NCI-H69 (cell line): ENCODE data around the gene CACNA1A.

Experiments
- DNase-seq: peaks from one replicate; lab custom pipeline; 2025; lab: John Stamatoyannopoulos, UW

The CACNA1A gene

DNA sequence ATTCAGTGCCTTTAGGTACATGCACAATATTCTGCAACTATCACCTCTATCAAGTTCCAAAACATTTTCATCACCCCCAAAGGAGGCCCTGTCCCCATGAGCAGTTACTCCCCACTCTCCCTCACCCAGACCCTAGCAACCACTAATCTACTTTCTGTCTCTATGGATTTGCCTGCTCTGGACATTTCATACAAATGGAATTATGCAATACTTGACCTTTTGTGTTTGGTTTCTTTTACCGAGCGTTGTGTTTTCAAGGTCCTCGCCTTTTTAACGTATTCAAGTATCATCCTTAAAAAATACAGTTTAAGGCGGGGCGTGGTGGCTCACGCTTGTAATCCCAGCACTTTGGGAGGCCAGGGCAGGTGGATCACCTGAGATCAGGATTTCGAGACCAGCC, 196.4 kb downstream of the CACNA1A start:
- DNase-seq: no peak

DNA sequence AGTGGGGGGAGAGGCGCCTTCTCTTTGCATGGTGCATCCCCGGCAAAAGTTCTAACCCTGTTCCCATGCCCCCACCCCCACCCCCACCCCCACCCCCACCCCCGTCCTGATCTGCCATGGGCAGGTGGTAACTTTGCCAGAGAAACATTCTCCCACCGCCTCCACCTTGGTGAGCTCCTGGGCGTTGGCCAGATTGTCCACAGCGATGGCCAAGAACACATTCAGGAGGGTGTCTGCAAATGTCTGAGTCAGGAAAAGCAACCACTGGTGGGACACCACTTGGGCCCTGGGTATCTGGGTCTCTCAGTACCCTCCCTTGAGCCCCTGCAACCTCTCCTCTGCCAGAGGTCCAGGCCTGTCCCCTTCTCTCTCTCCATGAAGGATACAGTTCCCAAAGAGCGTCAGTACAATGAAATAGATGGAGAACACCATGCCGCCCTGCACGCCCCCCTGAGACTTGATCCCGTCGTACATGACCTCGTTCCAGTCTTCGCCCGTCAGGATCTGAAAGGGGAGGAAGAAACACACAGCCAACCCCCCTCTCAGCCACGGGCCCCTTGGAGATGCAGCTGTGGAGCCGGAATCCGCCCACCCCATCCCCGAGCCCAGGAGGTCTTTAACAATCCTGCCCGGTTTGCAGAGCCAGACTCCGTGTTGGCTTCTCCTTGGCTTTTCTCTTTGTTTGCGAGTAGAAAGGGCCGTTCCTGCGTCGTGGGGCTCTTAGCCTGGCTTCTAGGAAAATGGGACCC, 202.7 kb downstream of the CACNA1A start:
- no peak for DNase-seq

DNA sequence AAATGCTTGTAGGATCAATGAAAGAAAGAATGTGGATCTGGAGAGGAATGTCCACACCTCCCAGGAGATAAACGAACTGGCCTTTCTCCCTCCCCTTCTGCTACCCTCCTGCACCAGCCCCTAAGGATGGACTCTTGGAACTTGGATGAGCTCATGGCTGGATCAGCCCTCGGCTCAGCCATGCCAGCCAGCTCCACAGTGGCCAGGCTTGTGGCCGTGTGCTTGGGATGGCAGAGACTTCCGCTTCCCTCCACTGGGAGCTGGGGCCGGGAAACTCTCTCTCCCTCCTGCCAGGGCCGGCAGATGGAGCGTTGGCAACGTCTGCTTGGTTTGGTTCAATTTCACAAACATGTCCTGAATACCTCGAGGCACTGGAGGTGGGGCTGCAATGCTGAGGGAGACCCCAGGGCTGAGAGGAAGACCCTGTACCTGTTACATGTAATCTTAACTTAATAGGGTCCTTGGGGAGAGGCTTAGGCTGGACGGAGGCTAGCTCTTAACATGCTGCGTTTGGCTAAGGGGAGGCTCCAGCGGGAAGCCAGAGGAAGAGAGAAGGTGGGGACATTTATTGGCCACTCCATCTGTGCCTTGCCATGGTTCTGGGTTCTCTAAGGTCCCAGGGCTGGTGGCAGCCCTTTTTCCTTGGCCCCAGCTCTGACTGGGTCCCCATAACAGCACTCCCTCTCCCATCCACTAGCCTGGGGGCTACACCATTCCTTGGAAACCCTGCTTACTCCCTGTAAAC, 203.6 kb downstream of the CACNA1A start:
- no peak for DNase-seq

DNA sequence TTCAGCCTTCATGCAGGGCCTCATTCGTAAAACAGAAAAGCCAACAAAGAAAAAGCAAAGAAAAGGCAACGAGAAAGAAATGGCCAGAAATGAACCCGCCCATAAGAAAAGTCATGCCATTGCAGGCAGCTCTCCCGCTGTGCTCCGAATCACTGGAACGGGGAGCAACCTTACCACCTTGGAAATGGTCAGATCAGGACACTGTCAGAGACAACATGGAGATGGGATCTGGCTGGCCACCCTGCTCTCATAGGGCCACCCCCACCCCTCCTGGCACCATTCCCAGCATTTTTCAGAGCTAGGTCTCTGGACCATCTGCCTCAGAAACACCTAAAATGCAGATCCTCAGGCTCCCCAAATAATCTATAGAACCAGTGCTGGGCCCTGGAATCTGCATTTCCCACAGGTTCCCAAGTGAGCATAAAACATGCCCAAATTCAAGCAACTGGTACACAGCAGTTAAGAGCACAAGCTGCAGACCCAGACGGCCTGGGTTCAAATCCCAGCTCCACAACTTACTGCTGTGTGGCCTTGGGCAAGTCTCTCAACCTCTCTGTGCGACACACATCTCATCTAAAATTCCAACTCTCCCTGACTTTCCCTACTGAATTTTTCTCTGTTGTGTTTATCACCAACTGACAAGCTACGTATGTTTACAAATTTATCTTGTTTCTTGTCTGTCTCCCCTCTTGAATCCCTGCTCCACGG, 204.5 kb downstream of the CACNA1A start:
- peak; percentile 27 for DNase-seq

DNA sequence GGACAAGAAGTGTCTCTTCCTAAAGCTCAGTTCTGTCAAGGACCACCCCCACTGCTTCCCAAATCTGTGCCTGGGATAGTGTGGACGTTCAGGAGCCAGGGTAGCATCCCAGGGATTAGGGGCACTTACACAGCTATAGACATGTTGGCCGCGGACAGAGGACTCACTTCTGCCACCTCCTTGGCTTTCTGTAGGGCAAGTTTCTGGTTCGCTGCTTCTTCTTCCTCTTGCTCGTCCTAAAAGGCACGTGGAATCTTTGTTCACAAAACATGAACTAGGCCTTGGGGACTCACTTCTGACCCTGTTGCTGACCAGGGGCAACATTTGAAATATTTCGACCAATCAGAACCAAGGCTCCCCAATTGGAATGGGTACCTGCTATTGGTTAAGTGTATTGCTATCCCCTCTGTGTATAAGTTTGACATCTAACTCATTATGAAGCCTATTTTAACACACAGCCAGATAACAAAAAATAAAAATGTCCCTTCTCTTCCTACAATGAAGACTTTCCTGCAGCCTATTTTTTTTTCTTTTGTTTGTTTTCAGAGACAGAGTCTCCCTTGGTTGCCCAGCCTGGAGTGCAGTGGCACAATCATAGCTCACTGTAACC, 205.8 kb downstream of the CACNA1A start:
- no peak for DNase-seq

DNA sequence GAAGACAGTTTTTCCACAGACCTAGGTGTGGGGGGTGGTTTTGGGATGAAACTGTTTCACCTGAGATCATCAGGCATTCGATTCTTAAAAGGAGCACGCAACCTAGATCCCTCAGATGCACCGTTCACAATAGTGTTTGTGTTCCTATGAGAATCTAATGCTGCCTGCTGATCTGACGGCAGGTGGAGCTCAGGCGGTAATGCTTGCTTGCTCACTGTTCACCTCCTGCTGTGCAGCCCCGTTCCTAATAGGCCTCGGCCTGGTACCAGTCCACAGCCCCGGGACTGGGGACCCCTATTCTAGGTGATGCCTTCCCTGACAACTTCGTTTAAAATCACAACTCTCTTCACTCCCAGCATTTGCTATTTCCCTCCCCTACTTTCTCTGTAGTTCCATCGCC, 206.4 kb downstream of the CACNA1A start:
- DNase-seq: no peak

DNA sequence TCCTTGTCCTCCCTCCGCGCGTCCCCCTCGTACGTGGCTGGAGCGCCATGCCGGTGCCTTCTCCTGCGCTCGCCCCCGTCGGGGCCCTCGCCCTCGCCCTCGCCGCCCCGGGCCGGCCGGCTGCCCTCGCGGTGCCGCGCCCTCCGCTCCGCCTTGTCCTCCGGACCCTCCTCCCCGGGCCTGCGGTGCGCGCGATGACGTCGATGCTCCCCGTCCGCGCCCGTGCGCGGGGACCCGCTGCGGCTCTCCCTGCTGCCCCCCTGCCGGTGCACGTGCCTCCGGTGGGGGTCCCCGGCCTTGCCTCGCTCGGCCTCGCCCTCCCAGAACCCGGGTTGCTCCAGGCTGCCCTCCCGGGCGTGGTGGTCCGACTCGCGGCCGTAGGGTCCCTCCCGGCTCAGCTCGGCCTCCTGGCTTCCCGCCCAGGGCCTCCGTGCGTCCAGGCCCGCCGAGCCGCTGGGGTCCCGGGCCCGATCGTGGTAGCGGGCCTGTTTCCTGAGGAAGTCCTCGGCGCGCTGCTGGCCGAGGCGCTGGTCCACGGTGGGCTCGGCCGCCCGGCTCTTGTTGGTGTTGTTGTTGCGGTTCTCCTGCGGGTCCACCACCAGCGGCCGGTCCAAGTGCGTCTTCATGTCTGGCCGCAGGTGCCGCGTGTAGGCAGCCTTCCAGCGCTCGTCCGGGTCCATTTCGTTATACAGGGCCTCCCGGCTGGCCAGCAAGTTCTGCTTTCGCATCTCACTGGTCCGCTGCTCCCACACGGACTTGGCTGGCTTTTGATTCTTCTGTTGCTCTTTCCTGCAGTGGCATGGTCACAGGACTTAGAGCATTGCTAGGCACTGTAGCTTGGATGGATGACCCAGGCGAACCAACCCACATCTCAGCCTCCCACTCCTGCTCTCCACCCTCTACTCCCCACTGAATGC, 207.5 kb downstream of the CACNA1A start:
- DNase-seq: no peak

DNA sequence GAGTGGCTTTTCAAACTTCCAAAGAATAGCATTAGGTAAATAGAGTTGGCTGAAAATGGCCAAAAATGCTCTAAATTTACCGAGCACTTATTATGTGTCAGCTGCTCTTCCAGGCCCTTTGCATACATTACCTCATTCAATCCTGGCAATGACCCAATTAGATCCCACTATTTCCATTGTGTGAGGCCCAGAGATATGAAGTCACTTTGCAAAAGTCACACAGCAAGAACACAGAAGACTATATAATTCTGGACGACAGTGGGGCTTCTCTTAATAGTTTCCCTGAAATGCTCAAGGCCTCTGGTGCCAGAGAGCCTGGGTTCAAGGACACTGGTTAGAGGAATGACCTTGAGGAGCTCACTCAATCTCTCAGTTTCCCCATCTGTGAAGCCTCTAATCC, 209.3 kb downstream of the CACNA1A start:
- DNase-seq: peak; percentile 15

DNA sequence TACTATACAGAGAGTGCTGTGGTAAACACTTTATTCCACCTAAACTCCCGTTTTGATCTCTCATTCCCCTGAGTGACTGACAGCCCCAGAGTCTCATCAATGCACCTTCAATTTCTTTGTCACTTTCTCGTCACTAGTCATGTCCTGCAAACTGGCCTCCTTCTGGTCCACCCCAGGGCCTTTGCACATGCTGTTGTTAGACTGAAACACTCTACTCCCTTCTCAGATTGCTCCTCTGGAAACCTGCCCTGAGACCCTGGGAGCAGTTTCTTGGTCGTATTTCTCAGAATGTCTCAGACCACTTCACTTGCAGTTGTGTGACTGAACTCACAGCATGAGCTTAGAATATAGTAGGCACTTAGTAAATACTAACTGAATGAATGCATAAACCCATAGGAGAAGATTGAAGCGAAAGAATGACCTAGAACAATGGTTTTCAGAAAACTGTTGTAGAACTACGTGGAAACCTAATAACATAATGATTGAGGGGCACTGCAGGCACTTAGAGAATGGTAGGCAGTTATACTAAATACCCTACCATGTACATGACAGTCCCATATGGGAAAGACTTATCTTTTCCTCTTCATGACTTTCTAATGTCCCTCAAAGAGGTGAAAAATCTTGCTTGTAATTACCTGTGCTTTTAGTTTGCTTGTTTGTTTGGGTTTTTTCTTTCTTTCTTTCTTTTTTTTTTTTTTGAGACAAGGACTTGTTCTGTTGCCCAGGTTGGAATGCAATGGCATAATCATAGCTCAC, 211.3 kb downstream of the CACNA1A start:
- no peak for DNase-seq

DNA sequence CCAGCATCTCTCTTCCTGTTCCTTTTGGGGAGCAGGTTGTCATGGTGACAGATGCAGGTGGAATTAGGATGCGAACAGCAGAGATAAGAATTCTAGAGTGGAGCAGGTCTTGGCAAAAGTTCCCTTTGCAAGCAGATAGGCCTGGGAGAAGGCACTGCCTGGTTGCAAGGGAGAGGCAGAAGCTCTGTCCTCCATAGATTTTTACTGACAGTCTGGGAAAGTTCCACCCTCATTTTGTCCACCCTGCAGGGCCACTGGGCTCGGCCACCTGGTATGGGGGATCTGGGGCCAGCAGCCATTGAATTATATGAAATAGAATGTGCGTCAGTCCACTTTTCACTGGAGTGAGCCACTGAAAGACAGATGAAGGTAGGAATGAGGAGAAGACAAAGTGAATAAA, 214.4 kb downstream of the CACNA1A start:
- no peak for DNase-seq

DNA sequence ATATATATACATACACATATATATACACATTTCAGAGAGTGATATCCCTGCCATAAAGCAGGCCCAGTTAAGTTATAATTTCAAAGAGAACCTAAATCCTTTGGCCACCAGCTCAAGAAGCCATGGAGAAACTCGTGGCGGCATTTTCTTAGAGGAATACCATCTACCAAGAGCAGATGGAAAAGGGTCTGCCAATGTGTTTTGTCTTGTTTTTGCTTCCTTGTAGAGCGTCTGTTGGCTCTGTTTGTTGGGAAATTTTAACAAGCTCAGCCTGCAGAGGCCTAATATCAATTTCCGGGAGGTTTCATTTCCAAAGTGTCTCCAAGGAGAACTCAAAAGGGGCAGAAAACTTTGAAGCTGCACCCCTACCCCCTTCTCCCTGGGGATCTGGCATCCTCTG, 215.5 kb downstream of the CACNA1A start:
- no peak for DNase-seq

DNA sequence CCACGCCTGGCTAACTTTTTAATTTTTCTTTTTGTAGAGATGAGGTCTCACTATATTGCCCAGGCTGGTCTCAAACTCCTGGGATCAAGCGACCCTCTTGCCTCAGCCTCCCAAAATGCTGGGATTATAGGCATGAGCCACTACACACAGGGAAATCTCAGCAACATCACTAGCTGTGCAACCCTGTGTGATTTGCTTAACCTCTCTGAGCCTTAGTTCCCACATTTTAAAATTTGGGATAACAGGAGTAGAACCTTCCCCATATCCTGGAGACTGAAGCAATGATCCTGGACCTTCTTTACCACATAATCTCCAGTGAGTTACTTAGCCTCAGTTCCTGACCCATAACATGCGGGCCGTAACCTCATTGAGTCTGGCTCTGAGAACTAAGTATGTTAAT, 217.0 kb downstream of the CACNA1A start:
- DNase-seq: no peak

DNA sequence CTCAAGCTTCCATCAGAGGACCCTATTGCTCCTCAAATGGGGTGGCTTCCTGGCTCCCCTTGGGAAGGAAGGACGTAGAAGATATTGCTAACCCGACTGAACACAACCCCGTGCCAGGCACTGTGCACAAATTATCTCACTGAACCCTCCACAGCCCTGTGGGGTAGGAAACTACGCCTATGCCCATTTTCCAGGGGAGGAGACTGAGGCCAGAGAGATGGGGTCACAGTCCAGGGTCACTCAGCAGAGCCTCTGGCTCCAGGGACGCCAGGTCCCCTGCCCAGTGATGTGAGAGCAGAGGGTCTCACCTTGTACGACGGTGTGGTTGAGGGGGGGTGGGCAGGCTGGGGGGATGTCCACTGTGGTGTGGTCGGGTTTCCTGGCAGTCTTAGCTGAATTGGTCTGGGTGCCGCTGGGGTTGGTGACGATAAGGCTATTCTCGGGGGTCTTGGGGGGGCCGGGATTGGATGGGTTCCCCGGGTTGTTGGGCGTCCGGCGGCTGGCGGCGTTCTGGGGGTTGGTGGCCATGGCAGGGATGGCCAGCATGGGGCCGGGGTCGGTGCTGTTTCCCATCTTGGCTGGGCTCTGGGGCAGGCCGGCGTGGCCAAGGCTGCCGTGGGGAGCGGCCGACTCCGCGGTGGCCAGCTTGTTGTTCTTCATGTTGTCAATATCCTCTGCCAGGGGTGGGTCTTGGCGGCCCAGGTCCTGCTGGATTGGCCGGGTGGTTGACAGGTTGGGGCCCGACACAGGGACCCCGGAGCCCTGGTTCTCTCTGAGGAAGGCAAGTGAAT, 219.9 kb downstream of the CACNA1A start:
- DNase-seq: no peak

DNA sequence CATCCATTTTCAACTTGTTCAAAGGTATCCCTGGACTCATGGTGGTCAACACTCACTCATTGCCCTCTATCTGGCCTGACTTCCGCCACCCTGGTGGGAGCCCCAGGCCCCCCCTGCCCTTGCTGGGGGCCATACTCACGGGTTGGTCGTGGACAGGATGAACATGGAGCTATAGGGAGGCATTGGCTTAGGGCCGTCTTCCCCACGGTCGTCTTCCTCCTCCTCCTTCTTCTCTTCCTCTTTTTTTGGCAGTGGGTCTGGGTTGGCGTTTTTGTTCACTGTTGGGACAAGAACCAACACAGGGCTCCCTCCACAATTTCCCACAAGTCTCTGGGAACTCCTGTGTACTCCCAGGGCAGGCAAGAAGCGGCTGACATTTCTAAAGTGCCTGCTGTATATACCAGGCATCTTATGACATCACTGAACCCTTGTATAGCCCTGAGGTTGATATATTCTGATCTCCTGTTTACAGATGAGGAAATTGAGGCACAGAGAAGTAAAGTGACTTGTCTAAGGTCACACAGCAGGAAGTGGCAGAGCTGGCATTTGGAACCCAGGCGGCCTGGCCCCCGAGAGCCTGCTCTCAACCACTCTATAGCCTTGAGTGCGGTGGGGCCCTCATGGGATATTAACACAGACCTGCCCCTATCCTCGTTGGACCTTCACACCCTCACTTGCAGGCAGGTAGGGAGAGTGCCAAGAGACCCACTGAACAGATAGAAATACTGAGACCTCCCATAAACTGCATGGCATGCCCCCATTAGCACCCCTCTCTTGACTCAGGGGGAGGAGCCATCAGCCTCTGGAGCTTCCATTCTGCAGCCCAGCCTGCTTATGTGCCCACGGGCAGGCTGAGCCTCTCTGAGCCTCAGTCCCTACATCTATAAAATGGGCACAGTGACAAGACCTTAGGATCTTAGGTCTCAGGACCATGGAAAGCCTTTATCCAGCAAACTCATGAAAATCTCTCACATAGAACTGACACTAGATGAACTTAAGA, 221.1 kb downstream of the CACNA1A start:
- no peak for DNase-seq

DNA sequence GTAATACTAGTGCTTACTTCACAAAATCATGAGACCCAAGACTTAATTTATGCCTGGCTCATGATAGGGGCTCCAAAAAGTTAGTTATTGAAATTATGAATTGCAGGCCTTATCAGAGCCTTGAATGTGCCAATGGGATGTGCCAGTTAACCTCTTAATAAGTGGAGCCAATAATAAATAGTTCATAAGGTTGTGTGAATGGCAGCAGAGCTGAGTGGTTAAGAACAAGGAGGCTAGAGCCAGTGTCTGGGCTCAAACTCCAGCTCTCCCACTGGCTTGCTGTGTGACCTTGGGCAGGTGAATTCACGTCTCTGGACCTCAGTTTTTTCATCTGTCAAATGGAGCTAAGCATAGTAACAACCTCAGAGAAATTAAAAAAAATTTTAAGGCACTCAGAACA, 222.4 kb downstream of the CACNA1A start:
- no peak for DNase-seq

DNA sequence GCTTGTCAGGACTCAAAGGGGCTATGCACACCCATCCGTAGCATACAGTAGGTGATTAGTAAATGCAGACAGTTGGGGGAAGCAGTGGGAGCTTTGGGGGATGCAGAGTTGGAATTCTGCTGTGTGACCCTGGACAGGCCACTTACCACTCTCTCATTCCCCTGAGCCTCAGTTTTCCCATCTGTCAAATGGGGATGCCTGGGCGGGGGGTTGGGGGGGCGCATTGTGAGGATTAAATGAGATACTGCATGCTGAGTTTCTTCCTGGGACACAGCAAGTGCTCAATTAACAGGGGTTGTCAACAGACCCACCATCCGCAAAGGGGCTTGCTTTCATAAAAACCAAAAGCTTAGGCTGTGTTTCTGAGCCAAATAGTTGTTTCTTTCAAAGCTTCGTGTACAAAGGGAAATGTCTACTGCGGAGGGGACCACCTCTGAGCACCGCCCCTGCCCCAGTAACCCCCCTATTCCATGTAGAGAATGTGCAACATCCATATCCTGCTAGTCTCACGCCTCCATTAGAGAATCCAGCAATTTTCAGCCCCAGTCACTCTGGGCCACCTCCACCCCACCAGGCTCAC, 223.7 kb downstream of the CACNA1A start:
- no peak for DNase-seq

DNA sequence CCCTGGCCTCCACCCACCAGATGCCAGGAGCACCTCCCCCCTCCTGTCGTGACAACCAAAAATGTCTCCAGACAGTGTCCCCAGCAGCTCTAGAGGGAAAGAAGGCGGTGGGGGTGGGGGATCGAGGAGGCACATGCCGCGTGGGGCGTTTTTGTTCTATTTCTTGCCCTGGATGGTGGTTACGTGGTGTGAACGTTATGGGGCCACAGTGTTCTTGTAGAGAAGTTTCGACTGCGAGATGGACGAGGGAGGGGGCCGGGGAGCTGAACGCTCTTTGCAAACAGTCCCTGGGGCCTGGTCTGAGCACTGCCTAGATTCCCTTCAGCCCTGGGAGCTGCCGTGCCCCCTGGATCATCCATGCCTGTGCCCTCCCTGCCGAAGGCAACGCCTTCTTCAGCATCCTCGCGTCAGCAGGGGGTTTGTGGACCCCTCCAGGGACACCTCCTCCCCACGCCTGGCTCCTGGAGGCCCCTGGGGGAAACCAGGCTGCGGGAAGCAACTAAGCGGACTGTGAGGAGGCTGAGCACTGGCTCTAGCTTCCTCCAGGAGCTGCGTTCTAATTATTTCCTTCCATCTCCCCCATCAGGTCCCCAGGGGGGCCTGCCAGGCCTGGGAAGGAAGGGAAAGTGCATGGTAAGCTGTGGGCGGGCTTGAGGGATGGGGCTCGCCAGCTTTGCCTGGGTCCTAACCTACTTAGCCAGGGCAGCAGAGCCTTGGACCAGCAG, 224.6 kb downstream of the CACNA1A start:
- DNase-seq: no peak
